Smooth muscle cell of the brain vasculature (primary cell): ENCODE results near the gene UBAP2L.
A peak's percentile ranks its signal among the peaks of the same experiment; 100 is the strongest.

ENCODE experiments used
- DNase-seq: peaks from one replicate; pipeline ENCODE4 v3.0.0-alpha.2; 2012; ENCODE audit warnings: low read depth, low spot score

Gene UBAP2L, protein sequence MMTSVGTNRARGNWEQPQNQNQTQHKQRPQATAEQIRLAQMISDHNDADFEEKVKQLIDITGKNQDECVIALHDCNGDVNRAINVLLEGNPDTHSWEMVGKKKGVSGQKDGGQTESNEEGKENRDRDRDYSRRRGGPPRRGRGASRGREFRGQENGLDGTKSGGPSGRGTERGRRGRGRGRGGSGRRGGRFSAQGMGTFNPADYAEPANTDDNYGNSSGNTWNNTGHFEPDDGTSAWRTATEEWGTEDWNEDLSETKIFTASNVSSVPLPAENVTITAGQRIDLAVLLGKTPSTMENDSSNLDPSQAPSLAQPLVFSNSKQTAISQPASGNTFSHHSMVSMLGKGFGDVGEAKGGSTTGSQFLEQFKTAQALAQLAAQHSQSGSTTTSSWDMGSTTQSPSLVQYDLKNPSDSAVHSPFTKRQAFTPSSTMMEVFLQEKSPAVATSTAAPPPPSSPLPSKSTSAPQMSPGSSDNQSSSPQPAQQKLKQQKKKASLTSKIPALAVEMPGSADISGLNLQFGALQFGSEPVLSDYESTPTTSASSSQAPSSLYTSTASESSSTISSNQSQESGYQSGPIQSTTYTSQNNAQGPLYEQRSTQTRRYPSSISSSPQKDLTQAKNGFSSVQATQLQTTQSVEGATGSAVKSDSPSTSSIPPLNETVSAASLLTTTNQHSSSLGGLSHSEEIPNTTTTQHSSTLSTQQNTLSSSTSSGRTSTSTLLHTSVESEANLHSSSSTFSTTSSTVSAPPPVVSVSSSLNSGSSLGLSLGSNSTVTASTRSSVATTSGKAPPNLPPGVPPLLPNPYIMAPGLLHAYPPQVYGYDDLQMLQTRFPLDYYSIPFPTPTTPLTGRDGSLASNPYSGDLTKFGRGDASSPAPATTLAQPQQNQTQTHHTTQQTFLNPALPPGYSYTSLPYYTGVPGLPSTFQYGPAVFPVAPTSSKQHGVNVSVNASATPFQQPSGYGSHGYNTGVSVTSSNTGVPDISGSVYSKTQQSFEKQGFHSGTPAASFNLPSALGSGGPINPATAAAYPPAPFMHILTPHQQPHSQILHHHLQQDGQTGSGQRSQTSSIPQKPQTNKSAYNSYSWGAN

DNA sequence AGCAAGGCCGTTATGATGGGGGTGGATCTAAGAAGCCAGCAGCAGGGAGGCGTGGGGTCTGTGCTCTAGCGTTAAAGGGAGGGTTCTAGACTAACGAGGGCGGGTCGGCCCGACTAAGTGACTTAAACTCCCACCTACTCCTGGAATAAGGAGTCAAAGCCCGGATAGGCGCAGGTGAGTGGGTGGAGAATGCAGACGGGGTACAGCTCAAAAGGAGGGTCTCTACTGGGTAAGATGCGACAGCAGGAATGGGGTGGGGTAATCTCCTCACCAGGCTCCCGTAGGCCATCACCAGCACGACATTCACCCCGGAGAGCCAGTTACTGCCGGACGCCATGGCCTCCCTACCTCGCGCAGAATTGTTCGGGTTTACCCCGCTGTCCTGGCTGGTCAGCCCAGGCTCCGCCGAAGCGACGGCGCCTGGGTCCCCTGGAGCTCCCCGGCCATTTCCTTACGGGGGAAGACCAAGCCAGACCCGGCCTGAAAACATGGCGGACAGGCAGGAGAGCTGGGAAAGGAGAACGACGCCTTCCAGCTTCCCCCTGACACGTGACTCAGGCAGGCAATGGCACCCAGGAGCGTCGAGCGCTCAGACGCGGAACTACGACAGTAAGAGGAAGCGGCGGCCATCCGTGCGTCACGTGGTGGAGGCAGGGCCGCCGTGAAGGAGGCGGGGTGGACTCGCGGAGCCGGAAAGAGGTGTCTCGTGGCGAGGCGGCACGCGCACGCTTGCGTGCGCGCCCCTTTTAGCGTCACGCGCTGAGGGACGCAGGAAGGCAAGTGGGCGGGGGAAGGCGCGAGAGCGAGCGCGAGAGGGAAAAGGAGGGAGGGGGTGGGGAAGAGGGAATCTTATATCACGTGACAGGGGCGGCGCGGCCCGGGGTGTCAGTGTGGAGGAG lies at the start of gene UBAP2L:
UBAP2L (plus strand) TSS at position 885 of the 899 bp plus-strand sequence. CDS start 4,169 bp downstream, outside the sequence.
- DNase-seq, result peak; percentile 99

- no peak for DNase-seq
These were observed 49.6 kb upstream of the UBAP2L start for GRCh38 chr1:154171223-154171583.

DNA sequence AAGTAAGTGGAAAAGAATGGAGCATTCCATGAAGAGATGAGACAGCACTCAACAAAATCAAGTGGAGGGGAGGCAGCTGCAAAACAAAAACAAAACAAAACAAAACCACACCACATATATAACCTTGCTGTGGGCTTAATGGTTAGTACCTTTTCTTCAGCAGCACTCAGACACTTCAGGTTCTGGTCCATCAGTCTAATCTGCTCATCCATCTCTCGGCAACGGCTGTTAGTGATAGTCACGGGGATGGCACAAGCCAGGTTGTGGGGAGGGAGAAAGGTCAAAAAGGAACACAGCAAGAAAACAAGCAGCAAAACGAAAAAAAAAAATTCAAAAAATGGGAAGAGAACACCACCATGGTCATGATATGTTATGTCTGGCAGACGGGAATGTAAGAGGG lies 48.9 kb upstream of the UBAP2L start:
- DNase-seq, result no peak

GRCh38 chr1:154174654-154175053 lies 46.1 kb upstream of the UBAP2L start:
- no peak for DNase-seq

- DNase-seq, result no peak
These were observed 44.4 kb upstream of the UBAP2L start for GRCh38 chr1:154176337-154176736.

DNA sequence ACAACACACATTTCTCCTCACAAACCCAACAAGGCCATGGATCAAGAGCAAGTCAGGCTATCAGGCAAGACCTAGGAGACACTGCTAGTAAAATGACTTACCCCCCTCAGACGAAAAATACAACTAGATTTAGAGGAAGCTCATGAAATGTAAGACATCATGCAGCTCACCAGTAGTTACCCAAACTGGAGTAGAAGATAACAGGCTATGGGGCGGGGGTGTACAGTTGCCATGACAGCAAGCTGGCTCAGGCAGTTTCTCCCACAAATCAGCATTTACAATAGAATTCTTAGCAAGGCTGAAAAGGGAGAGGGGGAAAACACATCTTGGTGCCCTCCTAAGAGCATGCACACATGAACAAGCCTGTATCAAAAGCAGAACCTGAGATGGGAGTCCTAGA lies 42.7 kb upstream of the UBAP2L start:
- no peak for DNase-seq

DNA sequence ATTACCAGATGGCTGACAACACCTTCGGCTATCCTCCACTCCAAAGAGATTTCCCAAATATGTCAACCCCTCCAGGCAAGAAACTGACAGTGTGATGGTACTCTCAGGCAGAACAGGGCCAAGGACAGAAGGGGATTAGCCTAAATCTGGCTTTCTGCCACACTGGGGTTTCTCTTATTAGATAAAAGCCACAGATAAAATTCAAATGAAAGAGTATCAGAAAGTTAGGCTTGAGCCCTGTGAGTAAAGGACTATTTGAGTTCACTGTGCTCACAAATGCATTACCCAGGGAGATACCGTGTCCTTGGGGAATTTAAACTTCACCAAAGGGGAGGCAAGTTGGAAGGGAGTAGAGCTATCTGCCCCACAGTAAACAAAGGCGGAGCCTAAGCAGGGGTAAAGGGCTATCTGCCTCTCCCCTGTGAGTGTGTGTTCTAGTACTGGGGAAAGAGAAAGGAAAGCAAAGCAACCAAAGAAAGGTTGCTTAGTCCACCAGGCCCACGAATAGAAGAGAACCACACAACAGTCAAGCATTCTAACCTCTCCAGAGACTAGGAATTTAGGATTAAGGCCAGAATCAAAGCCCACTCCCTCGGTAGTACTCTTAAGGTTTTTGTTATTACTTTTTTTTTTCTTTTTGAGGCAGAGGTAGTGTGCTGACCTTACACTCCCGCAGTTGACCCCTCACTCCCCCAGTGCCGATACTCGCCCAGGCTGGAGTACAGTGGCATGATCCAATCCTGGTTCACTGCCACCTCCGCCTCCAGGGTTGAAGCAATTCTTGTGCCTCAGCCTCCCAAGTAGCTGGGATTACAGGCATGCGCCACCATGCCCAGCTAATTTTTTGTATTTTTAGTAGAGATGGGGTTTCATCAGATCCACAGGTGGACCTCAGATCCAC lies 41.6 kb upstream of the UBAP2L start:
- DNase-seq, result no peak

- DNase-seq, result no peak
These were observed 40.6 kb upstream of the UBAP2L start for GRCh38 chr1:154179946-154180687.

- DNase-seq, result no peak
These were observed 38.8 kb upstream of the UBAP2L start for GRCh38 chr1:154181944-154182343.

DNA sequence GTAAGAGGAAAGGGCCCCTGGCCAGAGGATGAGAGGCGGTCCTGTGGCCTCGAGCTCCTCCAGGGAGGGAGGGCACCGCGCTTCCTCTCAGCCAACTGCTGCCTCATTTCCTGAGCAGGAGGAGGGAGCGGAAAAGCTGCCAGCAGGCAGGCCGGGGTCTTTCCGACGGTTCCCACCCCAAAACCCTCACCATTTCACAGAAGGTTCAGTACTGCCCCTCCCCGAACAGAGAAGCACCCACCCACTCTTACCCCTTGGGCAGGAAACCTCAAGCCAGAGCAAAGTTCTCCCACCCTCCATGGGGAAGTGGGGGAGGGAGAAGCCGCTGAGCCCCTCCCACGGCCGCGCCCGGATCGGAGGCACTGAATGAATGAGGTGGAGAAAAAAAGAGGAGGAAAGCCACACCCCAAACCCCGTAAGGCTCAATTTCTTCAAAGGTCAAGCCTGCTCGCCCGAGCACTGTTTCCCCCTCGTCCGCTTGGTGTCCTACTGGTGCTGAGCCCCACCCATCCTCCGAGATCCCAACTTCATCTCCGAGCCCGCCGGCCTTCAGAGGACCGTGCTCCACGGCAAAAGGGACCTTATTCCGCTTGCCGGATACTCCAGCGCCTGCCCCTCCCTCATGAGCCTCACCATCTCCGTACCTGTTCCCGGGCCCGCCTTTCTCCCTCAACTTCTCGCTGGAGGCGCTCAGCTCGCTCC lies 38.3 kb upstream of the UBAP2L start:
- DNase-seq, result no peak

DNA sequence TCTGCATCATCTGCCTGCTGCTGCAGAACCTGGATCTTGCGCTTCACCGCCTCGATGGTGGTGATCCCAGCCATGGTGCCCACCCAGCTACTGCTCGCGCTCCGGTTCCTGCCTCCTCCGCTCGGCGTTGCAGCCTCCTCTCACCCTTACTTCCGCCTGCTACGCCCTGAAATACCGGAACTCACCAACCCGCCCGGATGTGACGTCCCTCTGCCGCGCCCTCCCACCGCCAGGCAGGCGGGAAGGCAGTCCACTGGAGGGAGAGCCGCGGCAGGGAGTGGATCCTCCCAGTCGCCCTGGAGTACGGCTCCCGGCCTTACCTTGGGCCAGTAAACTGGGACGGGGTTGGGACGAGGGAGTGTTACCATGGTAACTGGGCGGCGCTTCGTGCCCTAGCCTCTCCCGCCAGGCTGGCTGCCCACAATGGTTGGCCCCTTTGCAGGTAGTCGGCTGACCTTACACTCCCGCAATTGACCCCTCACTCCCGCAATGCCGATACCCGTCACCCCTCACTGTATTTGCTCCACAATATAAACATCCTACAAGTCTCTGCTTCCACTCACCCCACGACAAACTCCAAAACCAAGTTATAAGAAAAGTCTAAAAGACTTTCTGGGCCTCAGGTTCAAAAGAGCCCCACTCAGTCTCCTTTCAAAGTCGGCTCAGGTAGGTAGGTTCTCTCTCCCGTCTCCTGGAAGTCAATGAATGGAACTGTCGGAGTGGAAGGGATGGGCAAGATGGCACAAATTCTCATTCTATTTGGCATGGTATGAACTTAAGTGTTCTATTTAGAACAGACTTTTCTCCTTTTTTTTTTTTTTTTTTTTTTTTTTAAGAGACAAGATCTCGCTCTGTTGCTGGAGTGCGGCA lies 37.5 kb upstream of the UBAP2L start:
- peak; percentile 83 for DNase-seq

- DNase-seq, result no peak
These were observed 34.6 kb upstream of the UBAP2L start for GRCh38 chr1:154186177-154186576.

- DNase-seq, result no peak
These were observed 33.8 kb upstream of the UBAP2L start for GRCh38 chr1:154186852-154187501.

- DNase-seq, result no peak
These were observed 30.2 kb upstream of the UBAP2L start for GRCh38 chr1:154190550-154190949.

DNA sequence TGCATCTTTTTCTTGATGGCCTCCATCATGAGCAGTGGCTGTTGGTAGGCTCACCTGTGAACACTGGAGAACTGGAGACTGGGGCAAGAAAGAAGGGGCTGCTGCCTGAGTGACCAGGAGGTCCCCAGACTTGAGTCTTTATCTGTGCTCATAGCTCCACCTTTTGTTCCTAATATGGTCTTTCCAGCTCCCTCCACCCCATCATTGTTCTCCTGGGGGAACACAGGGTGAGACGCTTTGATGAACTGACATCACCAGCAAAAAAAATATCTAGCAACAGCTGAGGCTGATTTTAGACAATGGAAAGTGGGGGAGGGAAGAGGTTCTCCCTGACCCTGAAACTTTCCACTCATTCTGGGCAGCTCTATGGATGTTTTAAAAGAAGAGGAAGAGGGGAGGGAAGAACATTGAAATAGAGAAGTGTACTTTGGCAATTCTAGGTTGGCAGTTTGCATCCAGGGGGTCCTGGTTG lies 28.7 kb upstream of the UBAP2L start, which contains the start of gene TPM3:
TPM3 (minus strand) TSS at position 111 of the 472 bp plus-strand sequence; CDS start at position 29, 82 bp downstream.
- no peak for DNase-seq

GRCh38 chr1:154192476-154192875 lies 28.3 kb upstream of the UBAP2L start:
- DNase-seq, result no peak

GRCh38 chr1:154193821-154194220 lies 26.9 kb upstream of the UBAP2L start:
- no peak for DNase-seq
